ENCODE data around the gene KLHL6. TPM values are rescaled to one million over a fixed set of nuclear protein-coding genes. Genes with fewer than 3 reads are reported as not detected.

KLHL6 gene
- total and polyA plus RNA-seq, 2 of the 8 experiments (the other 6 are each of a cell fraction or from before 2014, with no cell fraction given): 0.05 TPM; not detected in 1

DNA sequence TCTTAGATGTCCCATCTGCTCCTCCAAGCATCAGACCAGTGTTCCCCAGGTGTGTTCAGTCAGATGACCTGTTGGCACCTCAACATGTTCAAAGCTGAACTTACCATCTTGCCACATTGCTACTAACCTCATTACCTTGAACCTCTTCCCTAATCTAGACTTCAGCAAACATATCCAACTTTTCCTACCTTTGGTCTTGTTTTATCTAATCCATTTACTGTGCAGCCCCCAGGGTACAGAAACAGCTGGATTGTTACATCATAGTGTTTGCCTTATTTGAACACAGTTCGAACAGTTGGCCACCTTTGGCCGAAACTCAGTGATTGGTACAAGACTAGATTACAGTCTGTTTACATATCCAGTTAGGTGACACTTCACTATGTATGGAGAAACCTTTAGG, 91.0 kb downstream of the KLHL6 start (continued):
- TF ChIP-seq, protein P1, sequence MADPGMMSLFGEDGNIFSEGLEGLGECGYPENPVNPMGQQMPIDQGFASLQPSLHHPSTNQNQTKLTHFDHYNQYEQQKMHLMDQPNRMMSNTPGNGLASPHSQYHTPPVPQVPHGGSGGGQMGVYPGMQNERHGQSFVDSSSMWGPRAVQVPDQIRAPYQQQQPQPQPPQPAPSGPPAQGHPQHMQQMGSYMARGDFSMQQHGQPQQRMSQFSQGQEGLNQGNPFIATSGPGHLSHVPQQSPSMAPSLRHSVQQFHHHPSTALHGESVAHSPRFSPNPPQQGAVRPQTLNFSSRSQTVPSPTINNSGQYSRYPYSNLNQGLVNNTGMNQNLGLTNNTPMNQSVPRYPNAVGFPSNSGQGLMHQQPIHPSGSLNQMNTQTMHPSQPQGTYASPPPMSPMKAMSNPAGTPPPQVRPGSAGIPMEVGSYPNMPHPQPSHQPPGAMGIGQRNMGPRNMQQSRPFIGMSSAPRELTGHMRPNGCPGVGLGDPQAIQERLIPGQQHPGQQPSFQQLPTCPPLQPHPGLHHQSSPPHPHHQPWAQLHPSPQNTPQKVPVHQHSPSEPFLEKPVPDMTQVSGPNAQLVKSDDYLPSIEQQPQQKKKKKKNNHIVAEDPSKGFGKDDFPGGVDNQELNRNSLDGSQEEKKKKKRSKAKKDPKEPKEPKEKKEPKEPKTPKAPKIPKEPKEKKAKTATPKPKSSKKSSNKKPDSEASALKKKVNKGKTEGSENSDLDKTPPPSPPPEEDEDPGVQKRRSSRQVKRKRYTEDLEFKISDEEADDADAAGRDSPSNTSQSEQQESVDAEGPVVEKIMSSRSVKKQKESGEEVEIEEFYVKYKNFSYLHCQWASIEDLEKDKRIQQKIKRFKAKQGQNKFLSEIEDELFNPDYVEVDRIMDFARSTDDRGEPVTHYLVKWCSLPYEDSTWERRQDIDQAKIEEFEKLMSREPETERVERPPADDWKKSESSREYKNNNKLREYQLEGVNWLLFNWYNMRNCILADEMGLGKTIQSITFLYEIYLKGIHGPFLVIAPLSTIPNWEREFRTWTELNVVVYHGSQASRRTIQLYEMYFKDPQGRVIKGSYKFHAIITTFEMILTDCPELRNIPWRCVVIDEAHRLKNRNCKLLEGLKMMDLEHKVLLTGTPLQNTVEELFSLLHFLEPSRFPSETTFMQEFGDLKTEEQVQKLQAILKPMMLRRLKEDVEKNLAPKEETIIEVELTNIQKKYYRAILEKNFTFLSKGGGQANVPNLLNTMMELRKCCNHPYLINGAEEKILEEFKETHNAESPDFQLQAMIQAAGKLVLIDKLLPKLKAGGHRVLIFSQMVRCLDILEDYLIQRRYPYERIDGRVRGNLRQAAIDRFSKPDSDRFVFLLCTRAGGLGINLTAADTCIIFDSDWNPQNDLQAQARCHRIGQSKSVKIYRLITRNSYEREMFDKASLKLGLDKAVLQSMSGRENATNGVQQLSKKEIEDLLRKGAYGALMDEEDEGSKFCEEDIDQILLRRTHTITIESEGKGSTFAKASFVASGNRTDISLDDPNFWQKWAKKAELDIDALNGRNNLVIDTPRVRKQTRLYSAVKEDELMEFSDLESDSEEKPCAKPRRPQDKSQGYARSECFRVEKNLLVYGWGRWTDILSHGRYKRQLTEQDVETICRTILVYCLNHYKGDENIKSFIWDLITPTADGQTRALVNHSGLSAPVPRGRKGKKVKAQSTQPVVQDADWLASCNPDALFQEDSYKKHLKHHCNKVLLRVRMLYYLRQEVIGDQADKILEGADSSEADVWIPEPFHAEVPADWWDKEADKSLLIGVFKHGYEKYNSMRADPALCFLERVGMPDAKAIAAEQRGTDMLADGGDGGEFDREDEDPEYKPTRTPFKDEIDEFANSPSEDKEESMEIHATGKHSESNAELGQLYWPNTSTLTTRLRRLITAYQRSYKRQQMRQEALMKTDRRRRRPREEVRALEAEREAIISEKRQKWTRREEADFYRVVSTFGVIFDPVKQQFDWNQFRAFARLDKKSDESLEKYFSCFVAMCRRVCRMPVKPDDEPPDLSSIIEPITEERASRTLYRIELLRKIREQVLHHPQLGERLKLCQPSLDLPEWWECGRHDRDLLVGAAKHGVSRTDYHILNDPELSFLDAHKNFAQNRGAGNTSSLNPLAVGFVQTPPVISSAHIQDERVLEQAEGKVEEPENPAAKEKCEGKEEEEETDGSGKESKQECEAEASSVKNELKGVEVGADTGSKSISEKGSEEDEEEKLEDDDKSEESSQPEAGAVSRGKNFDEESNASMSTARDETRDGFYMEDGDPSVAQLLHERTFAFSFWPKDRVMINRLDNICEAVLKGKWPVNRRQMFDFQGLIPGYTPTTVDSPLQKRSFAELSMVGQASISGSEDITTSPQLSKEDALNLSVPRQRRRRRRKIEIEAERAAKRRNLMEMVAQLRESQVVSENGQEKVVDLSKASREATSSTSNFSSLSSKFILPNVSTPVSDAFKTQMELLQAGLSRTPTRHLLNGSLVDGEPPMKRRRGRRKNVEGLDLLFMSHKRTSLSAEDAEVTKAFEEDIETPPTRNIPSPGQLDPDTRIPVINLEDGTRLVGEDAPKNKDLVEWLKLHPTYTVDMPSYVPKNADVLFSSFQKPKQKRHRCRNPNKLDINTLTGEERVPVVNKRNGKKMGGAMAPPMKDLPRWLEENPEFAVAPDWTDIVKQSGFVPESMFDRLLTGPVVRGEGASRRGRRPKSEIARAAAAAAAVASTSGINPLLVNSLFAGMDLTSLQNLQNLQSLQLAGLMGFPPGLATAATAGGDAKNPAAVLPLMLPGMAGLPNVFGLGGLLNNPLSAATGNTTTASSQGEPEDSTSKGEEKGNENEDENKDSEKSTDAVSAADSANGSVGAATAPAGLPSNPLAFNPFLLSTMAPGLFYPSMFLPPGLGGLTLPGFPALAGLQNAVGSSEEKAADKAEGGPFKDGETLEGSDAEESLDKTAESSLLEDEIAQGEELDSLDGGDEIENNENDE (IDR thresholded peaks at IDR 0.05; ENCODE audit: insufficient replicate concordance, low read length): no peak
- TF ChIP-seq SIX5 (IDR thresholded peaks at IDR 0.05; ENCODE audit: low read depth, low read length): no peak
- TF ChIP-seq SAP30 (IDR thresholded peaks at IDR 0.05; ENCODE audit: insufficient read depth, insufficient replicate concordance, low read length): no peak
- no peak for TF ChIP-seq RXRA (IDR thresholded peaks at IDR 0.05; ENCODE audit: insufficient read depth, low read depth, low read length)
- TF ChIP-seq, protein P2, sequence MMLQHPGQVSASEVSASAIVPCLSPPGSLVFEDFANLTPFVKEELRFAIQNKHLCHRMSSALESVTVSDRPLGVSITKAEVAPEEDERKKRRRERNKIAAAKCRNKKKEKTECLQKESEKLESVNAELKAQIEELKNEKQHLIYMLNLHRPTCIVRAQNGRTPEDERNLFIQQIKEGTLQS (IDR thresholded peaks at IDR 0.05; ENCODE audit: insufficient read depth, low read depth, low read length): no peak
- TF ChIP-seq EP300 (IDR thresholded peaks at IDR 0.05; ENCODE audit: borderline replicate concordance in 1 of 2, low read depth in 2 of 2, low read length in 2 of 2): no peak
- TF ChIP-seq NRF1 (IDR thresholded peaks at IDR 0.05; ENCODE audit: low read depth, low read length): no peak
- no peak for TF ChIP-seq CHD2 (IDR thresholded peaks at IDR 0.05; ENCODE audit: low read length)
- no peak for TF ChIP-seq YY1 (IDR thresholded peaks at IDR 0.05; ENCODE audit: low read depth, low read length)
